Activated T-cell treated with anti-CD3 and anti-CD28 coated beads, Interleukin-2, amount 50 U/mL, for 4 hours (primary cell): ENCODE data around the gene CD1E. TPM values are rescaled to one million over a fixed set of nuclear protein-coding genes. Genes with fewer than 3 reads are reported as not detected.

Source experiments
- ATAC-seq, 2 donors: fragments of 200-7000 bp; cut with Tn5 transposase; one replicate each; pipeline ENCODE4 v1.10.0; 2021
- DNase-seq: peaks from one replicate; pipeline ENCODE4 v3.0.0-alpha.2; 2020
- H3K27me3 Mint-ChIP-seq: one replicate; pipeline ENCODE4 v1.8.0; 2021; ENCODE audit warnings: low read depth, mixed read lengths
- H3K36me3 Mint-ChIP-seq: one replicate; pipeline ENCODE4 v1.8.0; 2022; ENCODE audit warnings: mixed read lengths; ENCODE audit not compliant: insufficient read depth
- H3K4me1 Mint-ChIP-seq: one replicate; pipeline ENCODE4 v1.8.0; 2021; ENCODE audit warnings: low read depth, mixed read lengths
- H3K4me3 Mint-ChIP-seq: one replicate; pipeline ENCODE4 v1.8.0; 2021; ENCODE audit warnings: mild to moderate bottlenecking, moderate library complexity, mixed read lengths
- H3K9me3 Mint-ChIP-seq: one replicate; pipeline ENCODE4 v1.8.0; 2021; ENCODE audit warnings: mixed read lengths
- total RNA-seq, 3 donors: library from RNA; stranded (reverse); gene quantifications; one replicate each; pipeline ENCODE4 v1.2.1, GENCODE V29; 2021

CD1E gene
- total RNA-seq, 3 donors from 2014 or later: not detected

DNA sequence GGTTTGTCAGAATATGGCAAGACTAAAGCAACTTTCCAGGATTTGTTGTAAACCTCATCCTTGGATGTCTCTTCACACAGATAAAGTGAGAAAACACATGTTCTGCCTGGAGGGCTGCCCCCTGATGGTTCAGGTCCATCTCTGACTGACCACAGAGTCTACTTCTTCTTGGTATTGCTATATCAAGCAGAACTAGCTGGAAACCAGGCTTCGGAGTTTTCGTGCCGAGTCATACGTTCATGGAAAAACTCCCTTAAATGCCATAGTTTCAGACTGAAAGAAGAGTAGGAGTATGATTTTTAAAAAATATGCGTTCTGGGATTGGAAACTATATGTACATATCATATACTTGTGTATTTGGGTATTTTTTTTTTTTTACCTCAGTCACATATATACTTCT lies 39.8 kb downstream of the CD1E start:
- Mint-ChIP-seq H3K4me1 (no peaks in the 10 kb centered on the region), H3K27me3 (peaks cover 17% of the 10 kb centered on the region), H3K9me3 (no peaks in the 10 kb centered on the region), H3K36me3 (no peaks in the 10 kb centered on the region), H3K4me3 (no peak overlapping the region)
- ATAC-seq (no peak), DNase-seq (no peak)

GRCh38 chr1:158396646-158397045 lies 43.0 kb downstream of the CD1E start:
- Mint-ChIP-seq H3K36me3 (no peaks in the 10 kb centered on the region), H3K4me1 (no peaks in the 10 kb centered on the region), H3K27me3 (peaks cover 21% of the 10 kb centered on the region), H3K4me3 (no peak overlapping the region), H3K9me3 (no peaks in the 10 kb centered on the region)
- DNase-seq: no peak
- no peak for ATAC-seq

GRCh38 chr1:158398818-158399514 lies 45.3 kb downstream of the CD1E start, which contains the start of gene OR10T2:
TSS of gene OR10T2 (minus strand) at chr1:158399466. CDS start at chr1:158399466, 0 bp downstream.
- H3K4me1 Mint-ChIP-seq: no peaks in the 10 kb centered on the region
- H3K4me3 Mint-ChIP-seq: no peak within 1 kb of the TSS
- peaks cover 18% of the 10 kb centered on the region for H3K27me3 Mint-ChIP-seq
- DNase-seq (no peak), ATAC-seq (peak in 1 of 2 donors; percentile 27)
- H3K9me3 Mint-ChIP-seq: no peaks in the 10 kb centered on the region
- H3K36me3 Mint-ChIP-seq: no peaks in the 10 kb centered on the region

GRCh38 chr1:158400871-158401270 lies 47.2 kb downstream of the CD1E start:
- no peaks in the 10 kb centered on the region for H3K4me1 Mint-ChIP-seq
- DNase-seq (no peak), ATAC-seq (no peak)
- H3K4me3 Mint-ChIP-seq: no peak overlapping the region
- peaks cover 16% of the 10 kb centered on the region for H3K27me3 Mint-ChIP-seq
- no peaks in the 10 kb centered on the region for H3K36me3 Mint-ChIP-seq
- H3K9me3 Mint-ChIP-seq: no peaks in the 10 kb centered on the region

DNA sequence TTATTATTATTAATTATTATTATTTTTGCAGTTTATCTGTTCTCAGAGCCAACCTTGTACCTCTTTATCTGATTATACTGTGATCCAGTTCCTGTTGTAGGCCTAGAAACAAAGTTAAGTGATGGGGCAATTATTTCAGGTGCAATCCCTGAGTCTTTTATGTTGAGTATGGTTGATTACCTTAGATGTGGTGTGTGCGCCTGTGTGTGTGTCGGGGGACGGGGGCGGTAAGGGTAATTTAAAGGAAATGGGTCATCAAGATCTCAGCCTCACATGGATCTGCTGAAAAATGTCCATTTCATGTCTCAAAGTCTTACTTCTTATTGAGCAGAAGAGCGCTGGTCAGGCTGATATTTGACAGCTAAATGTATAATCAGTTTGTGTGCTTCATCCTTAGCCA lies 53.4 kb downstream of the CD1E start:
- Mint-ChIP-seq H3K9me3 (no peaks in the 10 kb centered on the region), H3K27me3 (peaks cover 3% of the 10 kb centered on the region), H3K4me1 (no peaks in the 10 kb centered on the region), H3K36me3 (no peaks in the 10 kb centered on the region), H3K4me3 (no peak overlapping the region)
- ATAC-seq (no peak), DNase-seq (no peak)

Other genes with a start within 250 kb of the CD1E start
- not detected for gene CD1D, start 173.0 kb upstream of the CD1E start, total RNA-seq
- gene CD1A, start 99.5 kb upstream of the CD1E start, total RNA-seq: not detected
- under 1 TPM; 0.35 to 0.61 (median 0.49) TPM for gene CD1C, start 64.0 kb upstream of the CD1E start, total RNA-seq
- gene CD1B, start 22.4 kb upstream of the CD1E start, total RNA-seq: not detected
- not detected for gene OR10T2, start 45.6 kb downstream of the CD1E start, total RNA-seq
- gene OR10K2, start 72.3 kb downstream of the CD1E start, total RNA-seq: not detected
- gene OR10K1, start 107.9 kb downstream of the CD1E start, total RNA-seq: not detected
- not detected for gene OR10R2, start 118.3 kb downstream of the CD1E start, total RNA-seq
- gene OR6Y1, start 200.5 kb downstream of the CD1E start, total RNA-seq: not detected
- not detected for gene OR6P1, start 216.7 kb downstream of the CD1E start, total RNA-seq
- not detected for gene OR10X1, start 226.0 kb downstream of the CD1E start, total RNA-seq